ENCODE data around the gene RSPH3.
"Not testable (repeated sequence)": the region's sequence is repeated elsewhere in the genome, so short reads cannot be mapped to it uniquely, and the experiment has no call there.

RSPH3 gene

GRCh38 chr6:158958504-158959386 is 41.3 kb downstream of the RSPH3 start:
- no peaks in the 10 kb centered on the region for H3K9me2 ChIP-seq (replicated peaks; ENCODE audit: control insufficient read depth, low read length)
- H3K27ac ChIP-seq (ENCODE audit: low read depth, low read length): no peak overlapping the region
- no peaks in the 10 kb centered on the region for H3K9me3 ChIP-seq (ENCODE audit: control insufficient read depth, insufficient read depth, low read length)
- no peak for TF ChIP-seq EZH2phosphoT487 (IDR thresholded peaks at IDR 0.05; ENCODE audit: borderline replicate concordance, low read length)
- TF ChIP-seq, protein P1, sequence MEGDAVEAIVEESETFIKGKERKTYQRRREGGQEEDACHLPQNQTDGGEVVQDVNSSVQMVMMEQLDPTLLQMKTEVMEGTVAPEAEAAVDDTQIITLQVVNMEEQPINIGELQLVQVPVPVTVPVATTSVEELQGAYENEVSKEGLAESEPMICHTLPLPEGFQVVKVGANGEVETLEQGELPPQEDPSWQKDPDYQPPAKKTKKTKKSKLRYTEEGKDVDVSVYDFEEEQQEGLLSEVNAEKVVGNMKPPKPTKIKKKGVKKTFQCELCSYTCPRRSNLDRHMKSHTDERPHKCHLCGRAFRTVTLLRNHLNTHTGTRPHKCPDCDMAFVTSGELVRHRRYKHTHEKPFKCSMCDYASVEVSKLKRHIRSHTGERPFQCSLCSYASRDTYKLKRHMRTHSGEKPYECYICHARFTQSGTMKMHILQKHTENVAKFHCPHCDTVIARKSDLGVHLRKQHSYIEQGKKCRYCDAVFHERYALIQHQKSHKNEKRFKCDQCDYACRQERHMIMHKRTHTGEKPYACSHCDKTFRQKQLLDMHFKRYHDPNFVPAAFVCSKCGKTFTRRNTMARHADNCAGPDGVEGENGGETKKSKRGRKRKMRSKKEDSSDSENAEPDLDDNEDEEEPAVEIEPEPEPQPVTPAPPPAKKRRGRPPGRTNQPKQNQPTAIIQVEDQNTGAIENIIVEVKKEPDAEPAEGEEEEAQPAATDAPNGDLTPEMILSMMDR (IDR thresholded peaks at IDR 0.05; ENCODE audit: low read depth, low read length, poor library complexity, severe bottlenecking): peak; percentile 52
- H3F3A ChIP-seq (ENCODE audit: control insufficient read depth, insufficient read depth): no peaks in the 10 kb centered on the region
- H3K4me1 ChIP-seq (ENCODE audit: control insufficient read depth, low read length): peaks cover 14% of the 10 kb centered on the region
- no peaks in the 10 kb centered on the region for H4K20me1 ChIP-seq (ENCODE audit: control insufficient read depth, insufficient read depth, low read depth, low read length)
- H3K27me3 ChIP-seq (ENCODE audit: control insufficient read depth, low read length): no peaks in the 10 kb centered on the region
- H3K4me3 ChIP-seq (ENCODE audit: low read length): no peak overlapping the region
- no peaks in the 10 kb centered on the region for H3K79me2 ChIP-seq (ENCODE audit: control insufficient read depth, low read length)
- no peak overlapping the region for H3K4me2 ChIP-seq (ENCODE audit: low read length)
- no peaks in the 10 kb centered on the region for H3K36me3 ChIP-seq (ENCODE audit: control insufficient read depth, low read length)

- Histone ChIP-seq H3F3A (ENCODE audit: control insufficient read depth, insufficient read depth) (no peaks in the 10 kb centered on the region), H3K27ac (ENCODE audit: low read depth, low read length) (no peak overlapping the region), H3K27me3 (ENCODE audit: control insufficient read depth, low read length) (no peaks in the 10 kb centered on the region), H4K20me1 (ENCODE audit: control insufficient read depth, insufficient read depth, low read depth, low read length) (no peaks in the 10 kb centered on the region), H3K4me3 (ENCODE audit: low read length) (no peak overlapping the region), H3K9me3 (ENCODE audit: control insufficient read depth, insufficient read depth, low read length) (no peaks in the 10 kb centered on the region), H3K79me2 (ENCODE audit: control insufficient read depth, low read length) (no peaks in the 10 kb centered on the region), H3K9me2 (replicated peaks; ENCODE audit: control insufficient read depth, low read length) (no peaks in the 10 kb centered on the region), H3K4me2 (ENCODE audit: low read length) (no peak overlapping the region), H3K4me1 (ENCODE audit: control insufficient read depth, low read length) (peaks cover 14% of the 10 kb centered on the region), H3K36me3 (ENCODE audit: control insufficient read depth, low read length) (no peaks in the 10 kb centered on the region)
- TF ChIP-seq, protein P1 (IDR thresholded peaks at IDR 0.05; ENCODE audit: low read depth, low read length, poor library complexity, severe bottlenecking): no peak
- TF ChIP-seq EZH2phosphoT487 (IDR thresholded peaks at IDR 0.05; ENCODE audit: borderline replicate concordance, low read length): no peak
These were observed 44.7 kb downstream of the RSPH3 start for GRCh38 chr6:158955255-158955654.

- no peak overlapping the region for H3K4me2 ChIP-seq (ENCODE audit: low read length)
- no peaks in the 10 kb centered on the region for H3K36me3 ChIP-seq (ENCODE audit: control insufficient read depth, low read length)
- H3K27ac ChIP-seq (ENCODE audit: low read depth, low read length): no peak overlapping the region
- no peaks in the 10 kb centered on the region for H3K9me3 ChIP-seq (ENCODE audit: control insufficient read depth, insufficient read depth, low read length)
- no peak for TF ChIP-seq EZH2phosphoT487 (IDR thresholded peaks at IDR 0.05; ENCODE audit: borderline replicate concordance, low read length)
- TF ChIP-seq, protein P1 (IDR thresholded peaks at IDR 0.05; ENCODE audit: low read depth, low read length, poor library complexity, severe bottlenecking): no peak
- no peak overlapping the region for H3K4me3 ChIP-seq (ENCODE audit: low read length)
- no peaks in the 10 kb centered on the region for H3K27me3 ChIP-seq (ENCODE audit: control insufficient read depth, low read length)
- H3F3A ChIP-seq (ENCODE audit: control insufficient read depth, insufficient read depth): no peaks in the 10 kb centered on the region
- no peaks in the 10 kb centered on the region for H3K79me2 ChIP-seq (ENCODE audit: control insufficient read depth, low read length)
- no peaks in the 10 kb centered on the region for H3K9me2 ChIP-seq (replicated peaks; ENCODE audit: control insufficient read depth, low read length)
- H4K20me1 ChIP-seq (ENCODE audit: control insufficient read depth, insufficient read depth, low read depth, low read length): no peaks in the 10 kb centered on the region
- H3K4me1 ChIP-seq (ENCODE audit: control insufficient read depth, low read length): peaks cover 14% of the 10 kb centered on the region
These were observed 45.2 kb downstream of the RSPH3 start for GRCh38 chr6:158954753-158955152.

- H3K9me2 ChIP-seq (replicated peaks; ENCODE audit: control insufficient read depth, low read length); H3K36me3 ChIP-seq (ENCODE audit: control insufficient read depth, low read length); H3K4me2 ChIP-seq (ENCODE audit: low read length); H3K4me1 ChIP-seq (ENCODE audit: control insufficient read depth, low read length); H3K27ac ChIP-seq (ENCODE audit: low read depth, low read length); H3F3A ChIP-seq (ENCODE audit: control insufficient read depth, insufficient read depth); H3K79me2 ChIP-seq (ENCODE audit: control insufficient read depth, low read length); H3K4me3 ChIP-seq (ENCODE audit: low read length); H4K20me1 ChIP-seq (ENCODE audit: control insufficient read depth, insufficient read depth, low read depth, low read length); H3K27me3 ChIP-seq (ENCODE audit: control insufficient read depth, low read length); H3K9me3 ChIP-seq (ENCODE audit: control insufficient read depth, insufficient read depth, low read length): not testable (repeated sequence)
These were observed 48.0 kb downstream of the RSPH3 start for GRCh38 chr6:158952011-158952410.

DNA sequence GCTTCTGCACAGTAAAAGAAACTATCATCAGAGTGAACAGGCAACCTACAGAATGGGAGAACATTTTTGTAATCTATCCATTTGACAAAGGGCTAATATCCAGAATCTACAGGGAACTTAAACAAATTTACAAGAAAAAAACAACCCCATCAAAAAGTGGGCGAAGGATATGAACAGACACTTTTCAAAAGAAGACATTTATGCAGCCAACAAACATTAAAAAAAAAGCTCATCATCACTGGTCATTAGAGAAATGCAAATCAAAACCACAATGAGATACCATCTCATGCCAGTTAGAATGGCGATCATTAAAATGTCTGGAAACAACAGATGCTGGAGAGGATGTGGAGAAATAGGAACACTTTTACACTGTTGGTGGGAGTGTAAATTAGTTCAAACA is 48.4 kb downstream of the RSPH3 start:
- H3K27ac ChIP-seq (ENCODE audit: low read depth, low read length); H3K27me3 ChIP-seq (ENCODE audit: control insufficient read depth, low read length); H3F3A ChIP-seq (ENCODE audit: control insufficient read depth, insufficient read depth): not testable (repeated sequence)

More for the DNA sequence above, 48.4 kb downstream of the RSPH3 start:
- H3K4me2 ChIP-seq (ENCODE audit: low read length); H3K4me3 ChIP-seq (ENCODE audit: low read length); H3K9me3 ChIP-seq (ENCODE audit: control insufficient read depth, insufficient read depth, low read length); H3K4me1 ChIP-seq (ENCODE audit: control insufficient read depth, low read length); H3K79me2 ChIP-seq (ENCODE audit: control insufficient read depth, low read length); H4K20me1 ChIP-seq (ENCODE audit: control insufficient read depth, insufficient read depth, low read depth, low read length); H3K36me3 ChIP-seq (ENCODE audit: control insufficient read depth, low read length); H3K9me2 ChIP-seq (replicated peaks; ENCODE audit: control insufficient read depth, low read length): not testable (repeated sequence)
